Measurements from ENCODE around the gene PCSK6. TPM values are rescaled to one million over a fixed set of nuclear protein-coding genes. Genes with fewer than 3 reads are reported as not detected.

The PCSK6 gene
- total RNA-seq, 1 donor from 2014 or later: 6.8 TPM

DNA sequence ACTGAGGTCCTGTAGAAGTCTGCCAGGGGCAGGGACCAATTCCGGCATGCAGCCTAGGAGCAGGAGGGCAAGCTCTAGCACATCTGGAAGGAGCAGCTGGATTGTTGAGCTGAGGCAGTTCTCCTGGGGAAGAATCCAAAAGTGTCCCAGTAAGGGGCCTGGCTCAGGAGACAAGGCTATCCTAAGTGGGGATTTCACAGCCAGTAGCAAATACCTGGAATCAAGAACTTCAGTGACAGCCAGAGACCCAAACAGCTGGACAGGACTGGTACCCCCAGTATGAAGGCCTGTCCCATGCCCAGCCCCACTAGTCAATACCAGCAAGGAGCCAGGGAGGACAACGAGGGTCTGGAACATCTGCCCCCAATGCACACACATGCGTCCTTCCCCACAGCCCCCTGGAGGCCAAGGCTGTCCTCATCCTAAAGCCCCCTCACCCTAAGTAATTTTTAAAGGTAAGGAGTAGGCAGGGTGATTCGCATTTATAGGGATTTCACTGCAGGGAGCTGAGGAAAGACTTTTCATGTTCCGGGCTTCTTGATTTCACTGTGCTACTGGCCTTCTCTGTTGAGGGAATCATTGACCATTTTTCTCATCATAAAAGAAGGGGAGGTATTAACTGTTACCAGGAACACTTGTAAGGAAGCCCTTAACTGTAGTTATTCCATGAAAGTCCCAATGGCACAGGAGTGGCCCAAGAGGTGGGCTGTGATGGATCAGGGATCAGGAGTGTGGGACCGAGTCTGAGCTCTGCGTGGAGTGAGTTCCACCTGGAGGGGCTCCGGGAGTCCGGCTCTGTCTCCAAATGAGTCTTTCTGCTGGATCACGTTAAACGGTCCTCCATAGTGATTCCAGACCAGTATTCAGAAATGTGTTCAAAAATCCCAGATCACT, 235.1 kb downstream of the PCSK6 start:
- TF ChIP-seq, protein P1, sequence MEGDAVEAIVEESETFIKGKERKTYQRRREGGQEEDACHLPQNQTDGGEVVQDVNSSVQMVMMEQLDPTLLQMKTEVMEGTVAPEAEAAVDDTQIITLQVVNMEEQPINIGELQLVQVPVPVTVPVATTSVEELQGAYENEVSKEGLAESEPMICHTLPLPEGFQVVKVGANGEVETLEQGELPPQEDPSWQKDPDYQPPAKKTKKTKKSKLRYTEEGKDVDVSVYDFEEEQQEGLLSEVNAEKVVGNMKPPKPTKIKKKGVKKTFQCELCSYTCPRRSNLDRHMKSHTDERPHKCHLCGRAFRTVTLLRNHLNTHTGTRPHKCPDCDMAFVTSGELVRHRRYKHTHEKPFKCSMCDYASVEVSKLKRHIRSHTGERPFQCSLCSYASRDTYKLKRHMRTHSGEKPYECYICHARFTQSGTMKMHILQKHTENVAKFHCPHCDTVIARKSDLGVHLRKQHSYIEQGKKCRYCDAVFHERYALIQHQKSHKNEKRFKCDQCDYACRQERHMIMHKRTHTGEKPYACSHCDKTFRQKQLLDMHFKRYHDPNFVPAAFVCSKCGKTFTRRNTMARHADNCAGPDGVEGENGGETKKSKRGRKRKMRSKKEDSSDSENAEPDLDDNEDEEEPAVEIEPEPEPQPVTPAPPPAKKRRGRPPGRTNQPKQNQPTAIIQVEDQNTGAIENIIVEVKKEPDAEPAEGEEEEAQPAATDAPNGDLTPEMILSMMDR (IDR thresholded peaks at IDR 0.05; ENCODE audit: insufficient read depth, low read length, severe bottlenecking): no peak
- FAIRE-seq: no peak
- no peak overlapping the region for H3K4me3 ChIP-seq (ENCODE audit: low read depth, low read length)

More for the DNA sequence above, 235.1 kb downstream of the PCSK6 start:
- no peak for DNase-seq (ENCODE audit: low read depth)
- H3K36me3 ChIP-seq (ENCODE audit: control insufficient read depth, insufficient read depth, low read length): no peaks in the 10 kb centered on the region
- no peaks in the 10 kb centered on the region for H3K27me3 ChIP-seq (ENCODE audit: control insufficient read depth, insufficient read depth, low read length)

Other genes with a start within 250 kb of the PCSK6 start
- 18.7 and 21.6 TPM in 2 replicates for gene CHSY1, start 237.7 kb downstream of the PCSK6 start, total RNA-seq
- gene SELENOS, start 212.2 kb downstream of the PCSK6 start, total RNA-seq: 143 and 162 TPM in 2 replicates
- 21.6 and 22.7 TPM in 2 replicates for gene SNRPA1, start 194.5 kb downstream of the PCSK6 start, total RNA-seq
- 21.6 and 23.0 TPM in 2 replicates for gene TM2D3, start 162.7 kb upstream of the PCSK6 start, total RNA-seq
- gene TARS3, start 234.8 kb upstream of the PCSK6 start, total RNA-seq: 5.4 and 11.1 TPM in 2 replicates

All from bronchial epithelial cell (primary cell).